OCI-M2 (cell line): Measurements from ENCODE around the gene SH3GL1.

Experiments
- DNase-seq: peaks from one replicate; lab custom pipeline; 2025; ENCODE audit not compliant: unreplicated experiment; lab: John Stamatoyannopoulos, UW

SH3GL1 gene

DNA sequence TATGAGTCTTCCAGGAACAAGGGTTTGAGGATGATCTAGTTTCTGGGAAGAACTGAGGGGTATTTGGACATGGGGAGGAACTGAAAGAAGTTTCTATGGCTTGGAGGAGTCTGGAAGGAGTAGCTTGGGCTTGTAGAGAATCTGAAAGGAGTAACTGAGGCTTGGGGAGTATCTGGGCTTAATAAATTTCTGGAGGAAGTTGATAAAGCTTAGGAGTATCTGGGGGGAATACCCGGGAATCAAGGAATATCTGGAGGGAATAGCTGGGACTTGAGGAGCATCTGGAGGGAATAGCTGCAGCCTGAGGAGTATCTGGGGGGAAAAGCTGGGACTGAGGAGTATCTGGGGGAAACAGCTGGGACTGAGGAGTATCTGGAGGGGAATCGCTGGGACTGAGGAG is 79.9 kb downstream of the SH3GL1 start:
- DNase-seq, result no peak

- DNase-seq, result no peak
These were observed 81.2 kb downstream of the SH3GL1 start for GRCh38 chr19:4319067-4319718.

- no peak for DNase-seq
These were observed 81.9 kb downstream of the SH3GL1 start for GRCh38 chr19:4318460-4318859.

DNA sequence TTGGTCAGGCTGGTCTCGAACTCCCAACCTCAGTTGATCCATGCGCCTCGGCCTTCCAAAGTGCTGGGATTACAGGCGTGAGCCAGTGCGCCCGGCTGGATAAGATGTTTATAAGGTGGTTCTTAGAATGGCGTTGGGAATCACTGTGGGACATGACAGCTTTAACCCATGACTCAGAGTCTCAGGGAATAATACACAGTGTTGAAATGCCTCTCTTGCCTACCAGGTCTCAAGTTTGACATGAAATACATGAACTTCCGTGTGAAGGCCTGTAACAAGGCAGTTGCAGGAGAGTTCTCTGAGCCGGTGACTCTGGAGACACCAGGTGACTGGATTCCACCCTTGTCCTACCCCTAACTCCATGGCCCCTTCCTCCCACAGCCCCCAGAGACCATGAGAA is 83.4 kb downstream of the SH3GL1 start:
- DNase-seq, result no peak

DNA sequence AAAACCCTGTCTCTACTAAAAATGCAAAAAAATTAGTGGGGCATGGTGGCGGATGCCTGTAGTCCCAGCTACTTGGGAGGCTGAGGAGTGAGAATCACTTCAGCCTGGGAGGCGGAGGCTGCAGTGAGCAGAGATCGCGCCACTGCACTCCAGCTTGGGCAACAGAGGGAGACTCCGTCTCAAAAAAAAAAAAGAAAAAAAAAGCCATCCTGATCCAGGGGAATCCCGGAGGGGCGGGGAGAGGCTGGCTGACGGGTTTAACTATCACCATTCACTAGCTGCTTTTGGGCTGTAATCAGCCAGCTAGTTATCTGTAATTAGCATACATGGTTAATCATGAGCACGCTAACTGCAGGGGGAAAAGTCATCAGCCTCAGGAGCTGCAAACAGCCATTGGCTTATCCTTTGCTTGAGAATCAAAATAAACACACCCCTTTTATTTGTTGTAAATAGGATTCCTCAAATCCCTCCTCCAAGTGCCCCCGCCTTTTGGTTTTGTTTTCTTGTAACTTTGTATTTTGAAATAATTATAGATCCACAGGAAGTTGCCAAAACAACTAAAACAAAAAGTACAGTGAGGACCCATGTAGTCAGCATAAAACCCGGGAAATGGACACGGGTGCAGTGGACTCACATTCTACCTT is 86.4 kb downstream of the SH3GL1 start:
- no peak for DNase-seq
